HepG2 (cell line): ENCODE measurements around the gene HBE1. TPM values are rescaled to one million over a fixed set of nuclear protein-coding genes. Genes with fewer than 3 reads are reported as not detected.
"Not testable (repeated sequence)": the region's sequence is repeated elsewhere in the genome, so short reads cannot be mapped to it uniquely, and the experiment has no call there.

Experiments used
- ATAC-seq: fragments of 200-7000 bp; cut with Tn5 transposase; 3 replicates; pipeline ENCODE4 v1.9.1; 2020; ENCODE audit warnings: mild to moderate bottlenecking, moderate library complexity
- BruUV-seq: library from RNA; stranded (reverse); fragments of 400-500 nt; replicated peaks from 2 replicates; lab custom pipeline; 2021; lab: Mats Ljungman, UMichigan
- CTCF ChIA-PET: fragments of 300-600 bp; formaldehyde crosslinking; extraction: SDS; loops from one replicate; lab custom pipeline; 2021; ENCODE audit warnings: low total read pairs, inconsistent platforms, low intra/inter-chr PET ratio; lab: Yijun Ruan, JAX
- POLR2A ChIA-PET: fragments of 350-600 bp; sonication (Branson Sonifier 250); formaldehyde crosslinking; loops from one replicate; lab custom pipeline; 2020; ENCODE audit warnings: antibody characterized with exemption, inconsistent platforms; lab: Yijun Ruan, JAX
- DNase-seq: peaks from one replicate; pipeline ENCODE4 v3.0.0-alpha.2; 2015; ENCODE audit warnings: low spot score
- FAIRE-seq: peaks from 3 replicates; lab custom pipeline; 2011; peaks lifted over from hg19 to GRCh38; lab: Jason Lieb, UNC
- H2AFZ ChIP-seq: one replicate; pipeline ENCODE4 v1.6.1; 2011; ENCODE audit warnings: low read length, inconsistent platforms
- H3K27ac ChIP-seq: fragments of 300-600 bp; 3 replicates; pipeline ENCODE4 v1.8.0; 2011; ENCODE audit warnings: mixed run types, mild to moderate bottlenecking, mixed read lengths, low read length, inconsistent platforms; ENCODE audit not compliant: insufficient read depth; ENCODE audit errors: extremely low read length
- H3K27me3 ChIP-seq, 2 experiments: fragments of 200-600 bp in 1 of 2; 2 replicates in 1 of 2; 3 replicates in 1 of 2; pipeline versions ENCODE4 v1.6.0 to v1.8.0; 2011; ENCODE audit warnings: low read length in 2 of 2, mild to moderate bottlenecking in 2 of 2, moderate library complexity in 2 of 2, inconsistent platforms in 1 of 2; ENCODE audit not compliant: insufficient read depth in 2 of 2, control insufficient read depth in 1 of 2
- H3K36me3 ChIP-seq, 2 experiments: fragments of 200-600 bp in 1 of 2; replicated peaks in 1 of 2; 2 replicates in 1 of 2; 3 replicates in 1 of 2; pipeline versions ENCODE4 v1.5.1 to v1.8.0; 2011; ENCODE audit warnings: low read length in 2 of 2, inconsistent platforms in 1 of 2; ENCODE audit not compliant: insufficient read depth in 2 of 2, control insufficient read depth in 1 of 2
- H3K4me1 ChIP-seq: 2 replicates; pipeline ENCODE4 v1.5.1; 2012; ENCODE audit warnings: low read length, inconsistent platforms; ENCODE audit not compliant: insufficient read depth
- H3K4me2 ChIP-seq: 2 replicates; pipeline ENCODE4 v1.6.0; 2011; ENCODE audit warnings: low read depth, low read length, inconsistent platforms
- H3K4me3 ChIP-seq, 3 experiments: fragments of 200-600 bp in 1 of 3; sonication (generic), shearing (Covaris generic) in 1 of 3; replicated peaks in 1 of 3; 2 replicates each; pipeline ENCODE4 v1.5.1; 2011 to 2016; ENCODE audit warnings: low read length in 3 of 3, inconsistent platforms in 2 of 3, low read depth in 2 of 3, mild to moderate bottlenecking in 2 of 3, control low read depth in 1 of 3, mixed read lengths in 1 of 3; ENCODE audit not compliant: insufficient read depth in 1 of 3
- H3K79me2 ChIP-seq: one replicate; pipeline ENCODE4 v1.6.1; 2011; ENCODE audit warnings: low read length, inconsistent platforms; ENCODE audit not compliant: insufficient read depth
- H3K9ac ChIP-seq: 2 replicates; pipeline ENCODE4 v1.6.0; 2011; ENCODE audit warnings: mild to moderate bottlenecking, low read depth, low read length, inconsistent platforms; ENCODE audit not compliant: insufficient read depth
- H3K9me3 ChIP-seq: 2 replicates; pipeline ENCODE4 v1.5.1; 2012; ENCODE audit warnings: mild to moderate bottlenecking, low read length
- H4K20me1 ChIP-seq: 2 replicates; pipeline ENCODE4 v1.6.0; 2011; ENCODE audit warnings: inconsistent platforms, mild to moderate bottlenecking, low read length, moderate library complexity; ENCODE audit not compliant: insufficient read depth
- STAT6 ChIP-seq: sonication (generic); formaldehyde crosslinking; IDR thresholded peaks from 2 replicates; pipeline ENCODE4 v1.4.0; 2020; ENCODE audit warnings: missing genetic modification reagents, mild to moderate bottlenecking, borderline replicate concordance
- TFDP1 ChIP-seq: IDR thresholded peaks from 2 replicates; pipeline ENCODE4 v1.6.1; 2016; ENCODE audit warnings: missing compliant biosample characterization, missing genetic modification reagents, borderline replicate concordance
- ZNF20 ChIP-seq: sonication (generic); formaldehyde crosslinking; IDR thresholded peaks from 2 replicates; pipeline ENCODE4 v1.4.0; 2020; ENCODE audit warnings: mild to moderate bottlenecking, moderate library complexity, missing genetic modification reagents
- WGBS: methylation state at CpG from one replicate; pipeline ENCODE4 v1.1.6; 2017; ENCODE audit warnings: low lambda C conversion rate; 5-methylcytosine and 5-hydroxymethylcytosine counted together
- in situ Hi-C: cut with HindIII; loops from 2 replicates; pipeline ENCODE4 v1.10.0; 2017; ENCODE audit warnings: low pct_unique_long_range_greater_than_20kb; ENCODE audit not compliant: extremely low pct_ligation_motif_present
- intact Hi-C: fragments of 100-400 bp; cut with micrococcal nuclease; formaldehyde crosslinking; loops from one replicate; pipeline ENCODE4 v1.10.0; 2022; ENCODE audit not compliant: unreplicated experiment
- polyA plus RNA-seq, 8 experiments: library from polyadenylated mRNA; depleted of rRNA in 3 of 8; stranded (reverse) in 7 of 8; unstranded in 1 of 8; fragments of >200 nt; fragmentation: Illumina TruSeq in 4 of 8; extraction: Trizol in 4 of 8; gene quantifications; 2 replicates each; pipeline versions ENCODE4 v1.2.1 to v1.2.3, GENCODE V29; 2011 to 2016; ENCODE audit warnings: low read depth in 4 of 8, missing spikeins in 1 of 8, mixed read lengths in 1 of 8; ENCODE audit not compliant: insufficient read depth in 1 of 8
- total RNA-seq, 5 experiments: library from RNA; depleted of rRNA; stranded (reverse); fragments of >200 nt; fragmentation: Illumina TruSeq; extraction: Trizol; gene quantifications; 2 replicates each; pipeline ENCODE4 v1.2.3, GENCODE V29; 2016; ENCODE audit warnings: low read depth in 1 of 5
- TF ChIP-seq, protein P1 (sequence below): sonication (generic); formaldehyde crosslinking; IDR thresholded peaks from 2 replicates; pipeline ENCODE4 v1.4.0; 2020; ENCODE audit warnings: missing genetic modification reagents

The HBE1 gene
- total and polyA plus RNA-seq, 2 of the 13 experiments (the other 11 are each of a cell fraction or from before 2014, with no cell fraction given): 0.24 to 0.35 TPM

DNA sequence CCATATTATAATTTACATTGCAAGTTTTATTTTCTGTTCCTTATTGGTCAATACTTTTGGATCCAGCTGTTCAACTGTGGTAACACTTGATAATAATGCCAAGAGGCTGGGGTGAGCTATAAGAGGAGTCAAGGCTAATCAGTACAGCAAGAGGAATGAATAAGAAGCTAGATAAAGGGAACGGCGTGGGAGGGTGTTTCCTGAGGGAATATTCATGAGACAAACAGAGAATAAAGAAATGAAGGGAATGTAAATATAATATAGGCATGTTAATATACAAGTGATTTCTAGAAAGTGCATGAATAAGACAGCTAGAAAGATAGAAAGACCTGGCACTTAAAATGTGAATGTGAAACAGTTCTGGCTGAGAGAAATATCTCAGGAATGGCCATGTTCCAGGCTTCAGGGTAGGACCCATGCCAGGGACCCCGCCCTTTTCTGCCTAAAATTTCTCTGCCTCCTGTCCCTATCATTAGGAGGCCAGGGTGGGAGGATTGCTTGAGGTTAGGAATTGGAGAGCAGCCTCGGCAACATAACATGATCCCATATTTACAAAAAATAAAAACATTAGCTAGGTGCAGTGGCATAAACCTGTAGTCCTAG lies 28.1 kb upstream of the HBE1 start (continued):
- TF ChIP-seq STAT6 (CRISPR knock-in tag) (no peak), ZNF20 (CRISPR knock-in tag) (no peak), TFDP1 (no peak)
- TF ChIP-seq, protein P1, sequence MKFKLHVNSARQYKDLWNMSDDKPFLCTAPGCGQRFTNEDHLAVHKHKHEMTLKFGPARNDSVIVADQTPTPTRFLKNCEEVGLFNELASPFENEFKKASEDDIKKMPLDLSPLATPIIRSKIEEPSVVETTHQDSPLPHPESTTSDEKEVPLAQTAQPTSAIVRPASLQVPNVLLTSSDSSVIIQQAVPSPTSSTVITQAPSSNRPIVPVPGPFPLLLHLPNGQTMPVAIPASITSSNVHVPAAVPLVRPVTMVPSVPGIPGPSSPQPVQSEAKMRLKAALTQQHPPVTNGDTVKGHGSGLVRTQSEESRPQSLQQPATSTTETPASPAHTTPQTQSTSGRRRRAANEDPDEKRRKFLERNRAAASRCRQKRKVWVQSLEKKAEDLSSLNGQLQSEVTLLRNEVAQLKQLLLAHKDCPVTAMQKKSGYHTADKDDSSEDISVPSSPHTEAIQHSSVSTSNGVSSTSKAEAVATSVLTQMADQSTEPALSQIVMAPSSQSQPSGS (CRISPR knock-in tag): no peak
- TF ChIP-seq, all 625 proteins: peak for 0

- H2AFZ ChIP-seq, H3K79me2 ChIP-seq, intact Hi-C loops, H3K27ac ChIP-seq, ATAC-seq, CTCF ChIA-PET, H3K4me2 ChIP-seq, BruUV-seq, in situ Hi-C loops, H3K4me3 ChIP-seq, FAIRE-seq, H3K27me3 ChIP-seq, H3K36me3 ChIP-seq, POLR2A ChIA-PET, DNase-seq, H3K4me1 ChIP-seq, H3K9ac ChIP-seq, H3K9me3 ChIP-seq, H4K20me1 ChIP-seq: not testable (repeated sequence)
- WGBS: 50% methylated on average over 8 of the region's 41 CpGs
Measured at GRCh38 chr11:5294342-5294995, 24.7 kb upstream of the HBE1 start.
